BE2C (cell line): Measurements from ENCODE around the gene CEP83.
A peak's percentile ranks its signal among the peaks of the same experiment; 100 is the strongest.

Source experiments
- DNase-seq: peaks from one replicate; pipeline ENCODE4 v3.0.0-alpha.2; 2020
- H3K27me3 ChIP-seq: fragments of 250-450 bp; sonication (Bioruptor Pico); 2 replicates; pipeline ENCODE4 v1.5.1; 2020; ENCODE audit warnings: mild to moderate bottlenecking
- H3K36me3 ChIP-seq: fragments of 250-450 bp; sonication (Bioruptor Pico); 2 replicates; pipeline ENCODE4 v1.5.1; 2020; ENCODE audit warnings: mild to moderate bottlenecking
- H3K4me1 ChIP-seq: fragments of 250-450 bp; sonication (Bioruptor Pico); 2 replicates; pipeline ENCODE4 v1.5.1; 2020
- H3K4me3 ChIP-seq: 2 replicates; pipeline ENCODE4 v1.5.1; 2011; ENCODE audit warnings: low read depth, low read length
- H3K9me3 ChIP-seq: fragments of 250-450 bp; sonication (Bioruptor Pico); 2 replicates; pipeline ENCODE4 v1.5.1; 2020
- CTCF ChIP-seq: IDR thresholded peaks from 2 replicates; pipeline ENCODE4 v1.5.1; 2012; ENCODE audit warnings: mild to moderate bottlenecking, low read depth, low read length

CEP83 gene

GRCh38 chr12:94286583-94287244 is 173.0 kb downstream of the CEP83 start:
- peaks cover 37% of the 10 kb centered on the region for H3K4me1 ChIP-seq

DNA sequence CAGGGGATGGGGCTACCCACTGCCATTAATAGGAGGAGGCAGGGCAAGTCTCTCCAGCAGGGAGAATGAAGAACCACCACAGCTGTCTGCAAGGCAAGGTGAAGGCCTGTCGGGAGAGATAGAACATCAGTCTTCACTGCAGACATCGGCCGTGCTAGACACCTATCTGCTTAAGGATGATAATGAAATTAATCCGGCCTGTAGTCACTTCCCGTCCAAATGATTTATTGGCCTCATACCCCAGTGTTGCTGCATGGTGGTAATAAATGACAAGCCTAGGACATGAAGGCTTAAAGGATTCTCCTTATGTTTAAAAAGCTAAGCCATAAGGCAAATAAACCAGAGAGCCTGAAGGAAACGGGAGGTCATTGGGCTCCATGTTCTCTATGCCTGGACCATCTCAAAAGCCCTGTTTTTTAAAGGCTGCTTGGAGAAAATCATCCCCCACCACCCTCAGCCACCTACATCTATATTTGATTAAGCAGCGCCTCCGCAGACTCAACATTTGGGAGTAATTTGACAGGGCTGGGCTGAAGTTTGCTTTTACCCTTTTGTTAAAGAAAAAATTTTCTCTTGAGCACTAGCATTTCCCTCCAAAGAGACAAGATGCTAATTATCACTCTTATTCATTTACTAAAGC is 173.6 kb downstream of the CEP83 start:
- DNase-seq, result peak; percentile 30
- no peaks in the 10 kb centered on the region for H3K9me3 ChIP-seq
- TF ChIP-seq CTCF, result no peak

More at GRCh38 chr12:94286583-94287244, 173.0 kb downstream of the CEP83 start:
- no peaks in the 10 kb centered on the region for H3K36me3 ChIP-seq
- peak; percentile 56 for DNase-seq
- no peaks in the 10 kb centered on the region for H3K27me3 ChIP-seq
- TF ChIP-seq CTCF, result no peak
- no peaks in the 10 kb centered on the region for H3K9me3 ChIP-seq
- H3K4me3 ChIP-seq, result no peak overlapping the region

DNA sequence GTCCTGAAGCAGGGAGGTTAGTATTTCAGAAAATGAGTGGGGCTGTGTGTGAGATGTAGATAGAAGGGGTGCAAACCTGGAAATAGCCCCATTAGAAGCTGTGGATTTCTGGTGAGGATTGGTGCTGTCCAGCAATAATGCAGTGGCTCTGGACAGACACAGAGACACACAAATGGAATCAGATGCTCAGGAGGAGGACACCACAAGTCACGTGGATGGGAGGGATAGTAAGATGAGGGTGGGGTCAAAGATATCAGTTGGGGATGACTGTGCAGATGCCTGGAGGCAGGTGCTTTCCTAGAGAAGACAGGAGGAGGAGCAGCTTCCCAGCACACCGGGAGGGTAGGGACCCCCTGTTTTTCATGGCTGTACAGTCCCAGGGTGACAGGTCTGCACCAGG is 174.8 kb downstream of the CEP83 start:
- no peak for TF ChIP-seq CTCF

More for the DNA sequence above, 173.6 kb downstream of the CEP83 start:
- H3K4me1 ChIP-seq, result peaks cover 37% of the 10 kb centered on the region
- no peaks in the 10 kb centered on the region for H3K36me3 ChIP-seq
- no peak overlapping the region for H3K4me3 ChIP-seq
- H3K27me3 ChIP-seq, result no peaks in the 10 kb centered on the region

DNA sequence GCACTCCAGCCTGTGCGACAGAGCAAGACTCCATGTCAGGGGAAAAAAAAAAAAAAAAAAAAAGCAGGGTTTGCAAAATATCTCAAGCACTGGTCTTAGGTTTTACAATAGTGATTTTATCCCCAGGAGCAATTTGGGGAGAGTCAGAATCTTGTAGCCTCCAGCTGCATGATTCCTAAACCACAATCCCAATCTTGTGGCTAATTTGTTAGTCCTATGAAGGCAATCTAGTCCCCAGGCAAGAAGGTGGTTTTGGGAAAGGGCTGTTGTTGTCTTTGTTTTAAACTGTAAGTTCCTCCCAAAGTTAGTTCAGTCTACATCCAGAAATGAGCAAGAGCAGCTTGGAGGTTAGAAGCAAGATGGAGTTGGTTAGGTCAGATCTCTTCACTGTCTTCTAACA is 175.6 kb downstream of the CEP83 start:
- peaks cover 20% of the 10 kb centered on the region for H3K4me1 ChIP-seq

More for the DNA sequence above, 174.8 kb downstream of the CEP83 start:
- no peaks in the 10 kb centered on the region for H3K27me3 ChIP-seq
- no peaks in the 10 kb centered on the region for H3K9me3 ChIP-seq
- H3K4me1 ChIP-seq, result peaks cover 28% of the 10 kb centered on the region
- H3K36me3 ChIP-seq, result no peaks in the 10 kb centered on the region
- no peak for DNase-seq
- no peak overlapping the region for H3K4me3 ChIP-seq

DNA sequence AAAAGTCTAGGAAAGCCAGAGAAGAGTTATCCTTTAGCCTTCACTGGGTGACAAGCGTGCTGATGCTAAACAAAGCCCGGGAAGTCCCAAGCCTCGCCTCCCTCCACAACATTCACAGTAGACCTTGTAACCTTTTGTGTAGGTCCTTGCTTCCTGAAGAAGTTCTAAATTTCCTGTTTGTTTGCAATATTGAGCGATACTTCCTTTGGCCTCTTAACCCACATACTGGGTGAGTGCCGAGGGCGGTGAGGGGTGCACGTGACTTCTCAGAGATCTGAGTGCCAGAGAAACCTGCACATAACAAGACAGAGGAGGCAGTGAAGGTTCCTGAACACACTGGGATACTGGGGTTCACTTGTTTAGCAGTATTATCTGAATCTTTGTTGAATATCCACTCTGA is 177.0 kb downstream of the CEP83 start:
- no peaks in the 10 kb centered on the region for H3K36me3 ChIP-seq
- no peak overlapping the region for H3K4me3 ChIP-seq
- no peaks in the 10 kb centered on the region for H3K9me3 ChIP-seq
- no peak for DNase-seq
- TF ChIP-seq CTCF, result no peak
- H3K27me3 ChIP-seq, result no peaks in the 10 kb centered on the region
- H3K4me1 ChIP-seq, result peaks cover 19% of the 10 kb centered on the region

More for the DNA sequence above, 175.6 kb downstream of the CEP83 start:
- H3K27me3 ChIP-seq, result no peaks in the 10 kb centered on the region
- no peaks in the 10 kb centered on the region for H3K9me3 ChIP-seq
- no peak for DNase-seq
- no peak overlapping the region for H3K4me3 ChIP-seq
- TF ChIP-seq CTCF, result no peak
- no peaks in the 10 kb centered on the region for H3K36me3 ChIP-seq

- H3K4me3 ChIP-seq, result no peak overlapping the region
- no peak for DNase-seq
- H3K9me3 ChIP-seq, result no peaks in the 10 kb centered on the region
- H3K36me3 ChIP-seq, result no peaks in the 10 kb centered on the region
- no peaks in the 10 kb centered on the region; the same call in 1 of the 2 replicates for H3K4me1 ChIP-seq
- no peak for TF ChIP-seq CTCF
- no peaks in the 10 kb centered on the region for H3K27me3 ChIP-seq
Measured at GRCh38 chr12:94280063-94280462, 179.6 kb downstream of the CEP83 start.
